H1 (cell line): ENCODE results near the gene TPD52L2. TPM values are rescaled to one million over a fixed set of nuclear protein-coding genes. Genes with fewer than 3 reads are reported as not detected.

ENCODE experiments used
- CBX5 ChIP-seq: fragments of 300-800, 300-1000 bp; sonication (generic); IDR thresholded peaks from 2 replicates; pipeline ENCODE4 v1.7.1; 2016; ENCODE audit warnings: antibody characterized with exemption, low read length, low read depth
- EGR1 ChIP-seq: IDR thresholded peaks from 2 replicates; pipeline ENCODE4 v1.6.1; 2011; ENCODE audit warnings: low read depth, low read length, borderline replicate concordance
- EZH2 ChIP-seq: fragments of 200-600 bp; sonication (generic); IDR thresholded peaks from 2 replicates; pipeline ENCODE4 v1.7.1; 2012; ENCODE audit warnings: low read depth, mild to moderate bottlenecking, moderate library complexity, low read length, inconsistent platforms; ENCODE audit not compliant: severe bottlenecking
- POLR2AphosphoS5 ChIP-seq: IDR thresholded peaks from 2 replicates; pipeline ENCODE4 v1.6.1; 2011; ENCODE audit warnings: low read depth, low read length
- SP2 ChIP-seq: IDR thresholded peaks from 2 replicates; pipeline ENCODE4 v1.6.1; 2012; ENCODE audit warnings: mild to moderate bottlenecking, low read length, inconsistent platforms
- polyA plus RNA-seq, 7 experiments: library from polyadenylated mRNA; depleted of rRNA in 3 of 7; stranded (reverse) in 5 of 7; unstranded in 2 of 7; fragments of >200 nt in 5 of 7; fragments of 200-250 nt in 2 of 7; gene quantifications; 1 replicate in 5 of 7; 2 replicates in 1 of 7; 4 replicates in 1 of 7; pipeline versions ENCODE4 v1.2.1 to v1.2.3, GENCODE V29; 2011 to 2013; ENCODE audit warnings: missing spikeins in 2 of 7, mixed read lengths in 2 of 7
- total RNA-seq: library from RNA; stranded (reverse); fragmentation: NEBNext Ultra II Directional; extraction: Animal tissue kit (Norgen Biotek cat#: 25700); gene quantifications from 2 replicates; pipeline ENCODE4 v1.2.1, GENCODE V29; 2021
- TF ChIP-seq, protein P1 (sequence below): IDR thresholded peaks from 2 replicates; pipeline ENCODE4 v1.6.1; 2011; ENCODE audit warnings: low read length, improper control_type of control experiment
- TF ChIP-seq, protein P2 (sequence below): IDR thresholded peaks from 2 replicates; pipeline ENCODE4 v1.6.1; 2012; ENCODE audit warnings: low read length, inconsistent platforms

The TPD52L2 gene
- total and polyA plus RNA-seq, 2 of the 8 experiments (the other 6 are each of a cell fraction or from before 2014, with no cell fraction given) = 77.1 to 80.2 TPM

DNA sequence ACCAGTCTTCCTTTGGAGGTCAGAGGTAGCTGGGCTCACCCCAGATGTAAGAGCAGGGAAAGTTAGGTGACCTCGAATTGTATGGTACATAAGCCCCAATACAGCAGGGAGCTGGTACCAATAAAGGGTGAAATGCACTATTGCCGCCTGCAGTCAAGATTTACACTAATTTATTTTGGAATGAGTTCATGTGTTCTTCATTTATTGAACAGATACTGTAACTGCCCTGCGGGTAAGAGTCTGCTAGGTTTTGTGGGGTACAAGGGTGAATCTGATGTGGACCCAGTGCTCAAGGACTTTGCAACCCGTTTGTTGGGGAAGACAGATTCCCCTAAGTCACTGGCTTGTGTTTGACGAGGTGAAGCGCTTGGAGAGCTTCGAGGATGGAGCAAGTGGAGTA lies 27.3 kb downstream of the TPD52L2 start (continued):
- TF ChIP-seq, protein P1, sequence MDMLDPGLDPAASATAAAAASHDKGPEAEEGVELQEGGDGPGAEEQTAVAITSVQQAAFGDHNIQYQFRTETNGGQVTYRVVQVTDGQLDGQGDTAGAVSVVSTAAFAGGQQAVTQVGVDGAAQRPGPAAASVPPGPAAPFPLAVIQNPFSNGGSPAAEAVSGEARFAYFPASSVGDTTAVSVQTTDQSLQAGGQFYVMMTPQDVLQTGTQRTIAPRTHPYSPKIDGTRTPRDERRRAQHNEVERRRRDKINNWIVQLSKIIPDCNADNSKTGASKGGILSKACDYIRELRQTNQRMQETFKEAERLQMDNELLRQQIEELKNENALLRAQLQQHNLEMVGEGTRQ = no peak
- TF ChIP-seq CBX5 (no peak), EGR1 (no peak), POLR2AphosphoS5 (no peak), SP2 (no peak), EZH2 (no peak)
- TF ChIP-seq, protein P2, sequence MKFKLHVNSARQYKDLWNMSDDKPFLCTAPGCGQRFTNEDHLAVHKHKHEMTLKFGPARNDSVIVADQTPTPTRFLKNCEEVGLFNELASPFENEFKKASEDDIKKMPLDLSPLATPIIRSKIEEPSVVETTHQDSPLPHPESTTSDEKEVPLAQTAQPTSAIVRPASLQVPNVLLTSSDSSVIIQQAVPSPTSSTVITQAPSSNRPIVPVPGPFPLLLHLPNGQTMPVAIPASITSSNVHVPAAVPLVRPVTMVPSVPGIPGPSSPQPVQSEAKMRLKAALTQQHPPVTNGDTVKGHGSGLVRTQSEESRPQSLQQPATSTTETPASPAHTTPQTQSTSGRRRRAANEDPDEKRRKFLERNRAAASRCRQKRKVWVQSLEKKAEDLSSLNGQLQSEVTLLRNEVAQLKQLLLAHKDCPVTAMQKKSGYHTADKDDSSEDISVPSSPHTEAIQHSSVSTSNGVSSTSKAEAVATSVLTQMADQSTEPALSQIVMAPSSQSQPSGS = no peak
